ENCODE results near the gene RMND5A.

Gene RMND5A

GRCh38 chr2:86685351-86685750, 34.7 kb upstream of the RMND5A start:
- TF ChIP-seq TAF1 (IDR thresholded peaks at IDR 0.05; ENCODE audit: low read depth) (no peak), EGR1 (IDR thresholded peaks at IDR 0.05) (no peak), FOXM1 (IDR thresholded peaks at IDR 0.05; ENCODE audit: borderline replicate concordance, low read depth) (no peak), RAD21 (IDR thresholded peaks at IDR 0.05; ENCODE audit: low read depth) (no peak), NFIC (IDR thresholded peaks at IDR 0.05) (no peak), CEBPB (IDR thresholded peaks at IDR 0.05) (no peak)

- TF ChIP-seq EGR1 (IDR thresholded peaks at IDR 0.05) (no peak), FOXM1 (IDR thresholded peaks at IDR 0.05; ENCODE audit: borderline replicate concordance, low read depth) (no peak), RAD21 (IDR thresholded peaks at IDR 0.05; ENCODE audit: low read depth) (no peak), YY1 (IDR thresholded peaks at IDR 0.05; ENCODE audit: low read depth) (no peak)
Measured at GRCh38 chr2:86686460-86686859, 33.6 kb upstream of the RMND5A start.

GRCh38 chr2:86686905-86687304, 33.2 kb upstream of the RMND5A start:
- TF ChIP-seq EGR1 (IDR thresholded peaks at IDR 0.05) (no peak), TEAD4 (IDR thresholded peaks at IDR 0.05) (no peak), RAD21 (IDR thresholded peaks at IDR 0.05; ENCODE audit: low read depth) (no peak)

GRCh38 chr2:86695053-86695691, 24.9 kb upstream of the RMND5A start:
- TF ChIP-seq NFIC (IDR thresholded peaks at IDR 0.05) (no peak), EP300 (IDR thresholded peaks at IDR 0.05; ENCODE audit: borderline replicate concordance) (peak; percentile 42; the same call in 1 of the 2 replicates), EGR1 (IDR thresholded peaks at IDR 0.05) (no peak), YY1 (IDR thresholded peaks at IDR 0.05; ENCODE audit: low read depth) (no peak), RAD21 (IDR thresholded peaks at IDR 0.05; ENCODE audit: low read depth) (no peak), USF1 (IDR thresholded peaks at IDR 0.05) (peak; percentile 70), CREB1 (IDR thresholded peaks at IDR 0.05; ENCODE audit: low read depth) (no peak)

GRCh38 chr2:86697551-86698104, 22.5 kb upstream of the RMND5A start:
- TF ChIP-seq EP300 (IDR thresholded peaks at IDR 0.05; ENCODE audit: borderline replicate concordance) (no peak), CEBPB (IDR thresholded peaks at IDR 0.05) (no peak), USF1 (IDR thresholded peaks at IDR 0.05) (no peak), MAX (IDR thresholded peaks at IDR 0.05) (no peak), REST (IDR thresholded peaks at IDR 0.05; ENCODE audit: low read depth) (no peak), TCF12 (IDR thresholded peaks at IDR 0.05; ENCODE audit: low read depth) (no peak), ZBTB7A (IDR thresholded peaks at IDR 0.05; ENCODE audit: low read depth) (no peak)

GRCh38 chr2:86700690-86701089, 19.4 kb upstream of the RMND5A start:
- TF ChIP-seq TCF12 (IDR thresholded peaks at IDR 0.05; ENCODE audit: low read depth), result no peak

- TF ChIP-seq REST (IDR thresholded peaks at IDR 0.05; ENCODE audit: low read depth) (no peak), NFIC (IDR thresholded peaks at IDR 0.05) (peak; percentile 70), TEAD4 (IDR thresholded peaks at IDR 0.05) (0 out of 2 replicates have a peak, but pooled peaks have one; percentile 19), USF1 (IDR thresholded peaks at IDR 0.05) (no peak)
Measured at GRCh38 chr2:86703704-86704361, 16.3 kb upstream of the RMND5A start.
